HG03521 (cell line): Measurements from ENCODE around the gene CSF3R.

Experiments
- ATAC-seq: cut with Tn5 transposase; IDR thresholded peaks from one replicate; pipeline ENCODE4 v1.9.1; 2021; ENCODE audit warnings: mild to moderate bottlenecking, moderate library complexity; ENCODE audit not compliant: unreplicated experiment

CSF3R gene

GRCh38 chr1:36421649-36422048, 61.1 kb downstream of the CSF3R start:
- ATAC-seq: no peak

DNA sequence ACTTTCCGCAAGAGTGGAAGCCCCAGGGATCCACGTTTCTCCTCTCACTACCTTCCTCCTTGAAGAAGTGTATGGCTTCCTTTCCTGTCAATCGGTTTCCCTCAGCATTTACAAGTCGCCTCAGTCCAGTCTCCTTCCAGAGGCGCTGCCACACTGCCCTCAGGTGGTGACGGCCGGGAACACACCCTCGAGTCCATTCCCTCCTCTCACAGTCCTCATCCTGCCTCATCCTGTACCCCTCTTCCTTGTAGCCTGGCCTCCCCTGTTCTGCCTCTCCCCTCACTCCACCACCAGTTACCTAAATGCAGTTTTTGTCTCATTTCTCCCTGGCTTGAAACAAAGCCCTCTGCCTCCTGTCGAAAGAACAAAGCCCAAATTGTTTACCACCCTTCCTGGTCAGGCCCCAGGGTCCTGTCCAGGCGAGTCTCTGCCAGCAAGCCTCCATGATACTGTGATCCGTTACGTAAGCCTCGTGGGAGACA, 61.8 kb downstream of the CSF3R start:
- peak; percentile 56 for ATAC-seq

GRCh38 chr1:36420409-36420808, 62.3 kb downstream of the CSF3R start:
- ATAC-seq: no peak

DNA sequence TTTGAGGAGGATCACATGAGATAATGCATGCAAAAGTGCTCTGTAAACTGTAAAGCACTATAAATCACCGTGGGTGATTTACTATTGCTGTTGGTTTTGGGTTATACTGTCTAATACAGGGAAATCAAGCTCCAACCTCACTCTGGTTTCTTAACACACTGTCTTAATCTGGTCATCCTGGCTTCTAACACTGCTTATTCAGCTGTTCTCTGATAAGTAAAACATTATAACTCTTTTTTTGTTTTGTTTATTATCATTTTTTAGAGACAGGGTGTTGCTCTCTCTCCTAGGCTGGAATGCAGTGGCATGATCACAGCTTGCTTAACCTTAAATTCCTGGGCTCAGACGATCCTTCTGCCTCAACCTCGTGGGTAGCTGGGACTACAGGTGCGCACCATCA, 63.1 kb downstream of the CSF3R start:
- no peak for ATAC-seq

DNA sequence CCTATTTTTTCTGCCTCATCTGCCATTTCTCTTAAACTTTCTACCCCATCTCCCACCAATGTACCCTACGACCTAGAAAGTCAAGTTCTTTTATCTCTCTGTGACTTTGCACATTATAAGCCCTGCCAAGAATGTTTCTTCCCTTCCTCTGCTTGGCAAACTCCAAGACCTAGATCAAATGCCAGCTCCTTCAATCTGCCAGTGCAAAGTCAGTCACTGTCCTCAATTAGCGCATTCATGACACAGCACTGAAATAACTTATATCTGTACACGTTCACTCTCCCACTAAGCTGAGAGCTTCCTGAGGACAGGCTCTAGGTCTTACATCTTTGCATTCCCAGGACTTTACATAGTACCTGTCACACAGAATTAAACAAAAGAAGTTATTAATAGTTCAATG, 63.6 kb downstream of the CSF3R start:
- ATAC-seq: no peak

DNA sequence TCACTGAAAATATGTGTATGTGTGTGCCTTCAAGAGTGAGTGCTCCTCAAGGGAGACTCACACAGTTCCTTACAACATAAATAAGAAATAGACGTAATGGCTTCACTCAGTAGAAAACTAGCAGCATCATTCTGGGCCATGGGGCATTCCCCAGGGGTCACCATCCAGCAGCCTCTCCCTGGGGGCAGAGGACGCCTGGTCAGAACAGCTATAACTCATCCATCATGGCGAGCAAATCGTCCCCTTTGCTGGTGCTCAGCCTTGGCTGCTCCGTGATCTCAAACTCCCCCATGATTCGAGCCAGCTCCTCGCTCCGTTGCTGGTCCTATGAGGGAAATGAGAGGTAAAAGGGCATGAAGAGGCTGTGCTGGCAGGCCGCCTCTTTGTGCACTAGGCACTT, 64.8 kb downstream of the CSF3R start:
- ATAC-seq: no peak
